T-helper 1 cell (primary cell): ENCODE measurements around the gene DUS3L.

ENCODE experiments used
- DNase-seq, 5 donors: peaks; one replicate each; pipeline ENCODE4 v3.0.0-alpha.2; 2012 to 2020
- total RNA-seq, 4 donors: gene quantifications; one replicate each; lab custom pipeline; 2026; lab: John Stamatoyannopoulos, UW

DUS3L gene
- total RNA-seq: 20.6 to 44.5 (median 33.1) reads per million in 4 donors

- peak; percentile 92 to 98 (median 95) for DNase-seq
These were observed at the start of gene DUS3L for GRCh38 chr19:5790559-5791520. Gene DUS3L (minus strand): TSS chr19:5791163. CDS start chr19:5791141, 22 bp downstream.

GRCh38 chr19:5839065-5840017, 48.4 kb upstream of the DUS3L start, which contains the start of gene FUT6:
Gene FUT6 (minus strand): TSS chr19:5839702. CDS start chr19:5832567, 7,135 bp downstream.
- no peak for DNase-seq

- DNase-seq: no peak
These were observed 47.5 kb upstream of the DUS3L start for GRCh38 chr19:5838353-5839064.

GRCh38 chr19:5837761-5838352, 46.9 kb upstream of the DUS3L start:
- DNase-seq: no peak

- DNase-seq: no peak
These were observed 41.7 kb upstream of the DUS3L start for GRCh38 chr19:5832527-5833216.

GRCh38 chr19:5832061-5832460, 41.1 kb upstream of the DUS3L start:
- no peak for DNase-seq

- no peak for DNase-seq
These were observed 40.2 kb upstream of the DUS3L start for GRCh38 chr19:5831159-5831558.

- DNase-seq: no peak
These were observed 38.8 kb upstream of the DUS3L start for GRCh38 chr19:5829567-5830310.

GRCh38 chr19:5828661-5829566, 38.0 kb upstream of the DUS3L start:
- peak in 1 of 5 donors; percentile 20 for DNase-seq

GRCh38 chr19:5827891-5828660, 37.1 kb upstream of the DUS3L start:
- peak; percentile 84 to 97 (median 89) for DNase-seq

GRCh38 chr19:5827342-5827890, 36.5 kb upstream of the DUS3L start:
- no peak for DNase-seq

- peak in 1 of 5 donors; percentile 37 for DNase-seq
These were observed 35.8 kb upstream of the DUS3L start for GRCh38 chr19:5826531-5827341.

GRCh38 chr19:5825178-5825577, 34.2 kb upstream of the DUS3L start:
- no peak for DNase-seq

- no peak for DNase-seq
These were observed 33.8 kb upstream of the DUS3L start for GRCh38 chr19:5824751-5825150.

GRCh38 chr19:5823579-5824281, 32.8 kb upstream of the DUS3L start:
- DNase-seq: no peak

- no peak for DNase-seq
These were observed 31.4 kb upstream of the DUS3L start for GRCh38 chr19:5822181-5822844.
